ENCODE results near the gene TMEM125.

DNA sequence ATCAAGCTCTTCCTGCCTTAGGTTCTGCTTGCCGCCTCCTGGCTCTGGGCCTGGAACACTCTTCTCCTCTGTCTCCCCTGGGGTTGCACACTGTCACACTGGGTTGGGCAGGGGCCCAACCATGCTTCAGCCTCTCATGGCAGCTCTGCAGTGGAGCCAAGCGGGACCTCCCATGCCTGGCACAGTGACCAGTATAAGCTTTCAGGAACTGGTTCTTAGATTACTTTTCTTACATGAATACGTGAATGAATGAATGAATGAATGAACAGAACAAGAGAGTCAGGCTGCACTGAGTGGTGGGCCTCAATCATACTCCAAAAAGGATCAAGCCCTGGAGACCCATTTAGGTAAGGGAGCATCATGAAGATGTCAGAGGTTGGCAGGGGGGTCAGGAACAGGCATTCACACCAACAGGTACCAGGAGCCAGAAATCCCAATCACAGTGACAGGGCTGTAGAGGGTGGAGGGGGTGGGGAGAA lies 30.8 kb upstream of the TMEM125 start:
- TF ChIP-seq, protein P1, sequence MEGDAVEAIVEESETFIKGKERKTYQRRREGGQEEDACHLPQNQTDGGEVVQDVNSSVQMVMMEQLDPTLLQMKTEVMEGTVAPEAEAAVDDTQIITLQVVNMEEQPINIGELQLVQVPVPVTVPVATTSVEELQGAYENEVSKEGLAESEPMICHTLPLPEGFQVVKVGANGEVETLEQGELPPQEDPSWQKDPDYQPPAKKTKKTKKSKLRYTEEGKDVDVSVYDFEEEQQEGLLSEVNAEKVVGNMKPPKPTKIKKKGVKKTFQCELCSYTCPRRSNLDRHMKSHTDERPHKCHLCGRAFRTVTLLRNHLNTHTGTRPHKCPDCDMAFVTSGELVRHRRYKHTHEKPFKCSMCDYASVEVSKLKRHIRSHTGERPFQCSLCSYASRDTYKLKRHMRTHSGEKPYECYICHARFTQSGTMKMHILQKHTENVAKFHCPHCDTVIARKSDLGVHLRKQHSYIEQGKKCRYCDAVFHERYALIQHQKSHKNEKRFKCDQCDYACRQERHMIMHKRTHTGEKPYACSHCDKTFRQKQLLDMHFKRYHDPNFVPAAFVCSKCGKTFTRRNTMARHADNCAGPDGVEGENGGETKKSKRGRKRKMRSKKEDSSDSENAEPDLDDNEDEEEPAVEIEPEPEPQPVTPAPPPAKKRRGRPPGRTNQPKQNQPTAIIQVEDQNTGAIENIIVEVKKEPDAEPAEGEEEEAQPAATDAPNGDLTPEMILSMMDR (IDR thresholded peaks at IDR 0.05) = no peak
- no peak for TF ChIP-seq ZFX (IDR thresholded peaks at IDR 0.05; ENCODE audit: borderline replicate concordance)
